Dedifferentiated amniotic fluid mesenchymal stem cell (primary cell): Measurements from ENCODE around the gene C2orf80.
"Not testable (repeated sequence)": the region's sequence is repeated elsewhere in the genome, so short reads cannot be mapped to it uniquely, and the experiment has no call there.

Experiments used
- DNase-seq: peaks from one replicate; pipeline ENCODE4 v3.0.0-alpha.2; 2016; ENCODE audit errors: extremely low spot score

The C2orf80 gene

GRCh38 chr2:208135794-208136715 lies 53.8 kb downstream of the C2orf80 start:
- DNase-seq, result no peak

DNA sequence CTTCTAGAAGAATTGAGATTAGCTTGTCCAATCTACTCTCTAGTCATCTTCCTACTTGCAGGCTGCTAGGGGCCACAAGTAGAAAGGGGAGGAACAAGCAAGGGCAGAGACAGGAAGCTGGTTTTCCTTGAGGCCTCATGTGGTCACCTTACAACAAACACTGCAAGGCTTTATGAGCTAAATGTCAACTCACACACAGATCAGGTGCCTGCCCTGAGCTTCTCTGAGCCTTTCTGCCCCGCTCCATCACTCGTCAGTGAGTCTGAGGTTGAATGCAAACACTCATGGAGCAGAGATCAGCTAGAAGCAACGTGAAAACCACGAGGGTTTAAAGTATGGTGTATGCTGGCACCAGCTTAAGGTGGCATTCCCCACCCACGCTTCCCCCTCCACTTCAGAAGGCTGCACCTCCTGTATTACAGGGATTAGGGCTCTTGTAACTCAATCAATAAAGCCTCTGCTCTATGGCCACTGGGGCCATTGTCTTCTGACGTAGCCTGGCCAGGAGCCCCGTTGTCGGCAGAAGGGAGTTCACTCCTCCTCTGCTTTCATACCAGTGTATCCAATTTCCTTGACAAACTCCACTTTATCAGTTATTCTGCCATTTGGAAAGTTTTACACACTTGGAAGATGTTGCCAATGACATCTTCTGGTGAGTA lies 54.8 kb downstream of the C2orf80 start:
- no peak for DNase-seq

DNA sequence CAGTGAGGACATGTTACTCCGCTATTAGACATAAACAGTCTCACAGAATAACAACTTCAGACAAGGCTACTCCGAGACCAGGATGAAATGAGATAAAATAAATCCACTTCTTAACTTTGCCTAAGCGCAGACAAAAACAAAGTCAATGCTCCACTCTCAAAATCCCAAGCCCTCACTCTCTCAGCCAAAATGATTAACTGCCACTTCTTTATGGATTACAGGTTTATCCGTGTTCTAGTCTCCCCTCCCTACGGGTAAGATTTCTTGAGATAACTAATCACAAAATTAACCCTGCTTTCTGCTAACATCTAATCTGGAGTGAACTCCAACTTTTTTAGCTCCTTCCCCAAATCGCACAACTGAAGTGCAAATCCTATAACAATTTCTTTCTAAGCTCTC lies 59.1 kb downstream of the C2orf80 start:
- DNase-seq, result no peak

- DNase-seq, result no peak
Measured at GRCh38 chr2:208129744-208130711, 59.8 kb downstream of the C2orf80 start, which contains the start of gene CRYGC. TSS of gene CRYGC (minus strand) at chr2:208129828. CDS start at chr2:208129792, 36 bp downstream.

DNA sequence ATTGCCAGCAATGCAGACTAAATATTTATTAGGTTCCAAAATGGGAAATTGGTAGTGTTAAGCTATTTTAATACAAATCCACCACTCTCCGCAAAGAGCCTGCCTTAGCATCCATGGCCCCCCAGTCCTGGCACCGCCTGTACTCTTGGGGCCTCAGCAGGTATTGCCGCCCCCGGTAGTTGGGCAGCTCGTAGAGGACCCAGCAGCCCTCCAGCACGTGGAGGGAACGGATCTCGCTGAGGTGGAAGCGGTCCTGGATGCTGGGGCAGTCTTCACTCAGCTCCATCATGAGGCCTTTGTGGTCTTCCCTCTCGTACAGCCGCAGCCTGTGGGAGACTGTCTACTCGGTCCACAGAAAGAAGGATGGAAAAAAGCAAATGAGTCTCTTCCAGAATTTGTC lies 61.7 kb downstream of the C2orf80 start:
- no peak for DNase-seq

- no peak for DNase-seq
Measured at GRCh38 chr2:208127090-208127489, 62.7 kb downstream of the C2orf80 start.

DNA sequence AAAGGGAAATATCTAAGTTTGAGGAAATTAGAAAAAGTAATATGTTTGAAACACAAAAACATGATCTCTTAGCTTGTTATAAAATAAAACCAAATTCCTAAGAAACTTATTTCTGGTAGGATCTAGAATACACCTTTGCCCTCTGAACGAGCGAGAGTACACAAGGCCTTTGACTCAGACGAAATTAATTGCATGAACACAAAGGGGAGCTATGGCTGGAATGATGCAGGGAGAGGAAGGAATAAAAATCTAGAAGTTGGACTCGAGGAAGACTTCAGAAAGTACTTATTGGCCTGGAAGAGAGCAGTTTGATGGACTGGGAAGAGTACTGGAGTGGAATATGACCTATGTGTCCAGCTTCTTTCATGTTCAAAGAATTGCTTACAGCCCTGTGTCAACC lies 64.6 kb downstream of the C2orf80 start:
- DNase-seq, result no peak

DNA sequence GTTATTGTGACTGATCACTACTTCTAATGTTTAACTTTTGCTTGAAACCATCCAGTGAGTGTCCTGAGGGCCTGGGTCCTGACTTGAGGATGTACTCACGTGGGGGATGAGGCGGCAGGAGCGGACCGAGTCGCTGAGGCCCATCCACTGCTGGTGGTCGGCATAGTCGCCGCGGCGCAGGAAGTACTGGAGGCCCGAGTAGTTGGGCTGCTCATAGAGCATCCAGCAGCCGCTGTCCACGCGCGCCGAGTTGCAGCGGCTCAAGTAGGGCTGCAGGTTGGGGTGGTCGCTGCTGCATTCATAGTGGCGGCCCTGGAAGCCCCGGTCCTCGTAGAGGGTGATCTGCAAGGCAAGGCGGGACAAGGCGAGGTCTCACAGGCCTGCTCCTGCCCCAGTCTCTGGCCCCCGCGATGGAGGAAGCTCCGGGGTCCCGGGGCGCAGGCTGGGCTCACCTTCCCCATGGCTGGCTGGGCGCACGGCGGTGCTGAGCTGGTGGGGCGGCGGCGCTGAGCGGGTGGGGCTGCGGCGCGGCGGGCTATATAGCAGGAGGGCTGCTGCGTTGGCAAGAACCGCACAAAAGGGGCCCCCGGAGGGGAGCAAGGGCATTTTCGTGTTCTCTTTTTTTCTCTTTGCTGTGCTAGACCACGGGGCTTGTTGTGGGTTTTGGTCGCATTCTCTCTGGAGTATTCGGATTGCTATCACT lies 65.7 kb downstream of the C2orf80 start, which contains the start of gene CRYGD:
Gene CRYGD, minus strand, starts transcription at position 512 of the 703 bp plus-strand sequence. Its CDS starts 51 bp downstream, at position 461.
- not testable (repeated sequence) for DNase-seq

DNA sequence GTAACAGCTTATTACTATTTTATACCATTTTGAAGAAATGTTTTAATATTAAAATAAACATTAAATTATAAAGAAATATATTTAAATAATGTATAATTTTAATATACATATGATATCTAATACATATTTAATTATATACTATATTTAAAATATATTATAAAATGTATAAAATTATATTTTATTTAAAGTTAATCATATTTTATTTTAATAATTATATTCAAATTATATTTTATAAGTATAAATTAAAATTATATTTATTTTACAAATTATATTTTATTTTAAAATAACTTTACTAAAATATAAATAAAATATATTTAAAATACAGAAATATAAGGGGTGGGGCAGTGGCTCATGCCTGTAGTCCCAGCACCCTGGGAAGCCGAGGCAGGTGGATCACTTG lies 67.6 kb downstream of the C2orf80 start:
- DNase-seq, result no peak

GRCh38 chr2:208118918-208119317 lies 70.9 kb downstream of the C2orf80 start:
- DNase-seq, result no peak

GRCh38 chr2:208117390-208117789 lies 72.4 kb downstream of the C2orf80 start:
- DNase-seq, result not testable (repeated sequence)
